Glomerular visceral epithelial cell (primary cell): ENCODE measurements around the gene TTLL4.
"Not testable (repeated sequence)": the region's sequence is repeated elsewhere in the genome, so short reads cannot be mapped to it uniquely, and the experiment has no call there.

Source experiments
- DNase-seq: peaks from one replicate; pipeline ENCODE4 v3.0.0-alpha.2; 2016; ENCODE audit errors: extremely low spot score

The TTLL4 gene

GRCh38 chr2:218744615-218745014 lies 34.0 kb downstream of the TTLL4 start:
- no peak for DNase-seq

- no peak for DNase-seq
Observed at GRCh38 chr2:218745160-218745558, 34.5 kb downstream of the TTLL4 start.

GRCh38 chr2:218745559-218746469 lies 35.2 kb downstream of the TTLL4 start:
- no peak for DNase-seq

- DNase-seq = no peak
Observed at GRCh38 chr2:218746470-218746795, 35.8 kb downstream of the TTLL4 start.

GRCh38 chr2:218746960-218747359 lies 36.3 kb downstream of the TTLL4 start:
- DNase-seq = no peak

- DNase-seq = no peak
Observed at GRCh38 chr2:218748741-218749441, 38.3 kb downstream of the TTLL4 start.

GRCh38 chr2:218754201-218754600 lies 43.6 kb downstream of the TTLL4 start:
- DNase-seq = no peak

GRCh38 chr2:218754781-218755180 lies 44.1 kb downstream of the TTLL4 start:
- DNase-seq = no peak

- DNase-seq = no peak
Observed at GRCh38 chr2:218755198-218755566, 44.5 kb downstream of the TTLL4 start.

- no peak for DNase-seq
Observed at GRCh38 chr2:218755567-218756404, 45.2 kb downstream of the TTLL4 start.

GRCh38 chr2:218756599-218757377 lies 46.2 kb downstream of the TTLL4 start:
- DNase-seq = no peak

- no peak for DNase-seq
Observed at GRCh38 chr2:218761795-218762194, 51.2 kb downstream of the TTLL4 start.

- not testable (repeated sequence) for DNase-seq
Observed at GRCh38 chr2:218772759-218773158, 62.1 kb downstream of the TTLL4 start.

- DNase-seq = no peak
Observed at GRCh38 chr2:218773881-218774280, 63.2 kb downstream of the TTLL4 start.

GRCh38 chr2:218776488-218776887 lies 65.9 kb downstream of the TTLL4 start:
- no peak for DNase-seq

- DNase-seq = no peak
Observed at GRCh38 chr2:218777276-218777990, 66.8 kb downstream of the TTLL4 start.

- no peak for DNase-seq
Observed at GRCh38 chr2:218780046-218780445, 69.4 kb downstream of the TTLL4 start.

GRCh38 chr2:218780851-218781690 lies 70.4 kb downstream of the TTLL4 start:
- DNase-seq = no peak

GRCh38 chr2:218781691-218782527 lies 71.3 kb downstream of the TTLL4 start, which contains the start of gene CYP27A1:
Gene CYP27A1 (plus strand): TSS chr2:218782147. CDS start chr2:218782183, 36 bp downstream.
- peak; percentile 65 for DNase-seq
